HL-60 (cell line): ENCODE measurements around the gene TMPRSS2.

Experiments
- DNase-seq, 2 experiments: peaks; one replicate each; pipeline ENCODE4 v3.0.0-alpha.2; 2010 to 2020; ENCODE audit warnings: low read depth in 1 of 2, low spot score in 1 of 2
- H3K27ac ChIP-seq: fragments of 250-450 bp; sonication (Bioruptor Pico); replicated peaks from 2 replicates; pipeline ENCODE4 v1.5.1; 2020; ENCODE audit warnings: mild to moderate bottlenecking, moderate library complexity
- H3K27me3 ChIP-seq: fragments of 250-450 bp; sonication (Bioruptor Pico); 2 replicates; pipeline ENCODE4 v1.5.1; 2021; ENCODE audit warnings: mild to moderate bottlenecking, moderate library complexity; ENCODE audit not compliant: insufficient read depth, poor library complexity, severe bottlenecking
- H3K4me3 ChIP-seq: replicated peaks from 2 replicates; pipeline ENCODE4 v1.5.1; 2011; ENCODE audit warnings: mild to moderate bottlenecking, control low read depth, low read length; ENCODE audit not compliant: insufficient read depth
- CTCF ChIP-seq: IDR thresholded peaks from one replicate; pipeline ENCODE4 v1.5.1; 2011; ENCODE audit warnings: low read length, control low read depth, inconsistent platforms; ENCODE audit not compliant: insufficient read depth
- GABPA ChIP-seq: IDR thresholded peaks from 2 replicates; pipeline ENCODE4 v1.6.1; 2012; ENCODE audit warnings: low read depth
- POLR2AphosphoS5 ChIP-seq: IDR thresholded peaks from 2 replicates; pipeline ENCODE4 v1.6.1; 2012; ENCODE audit warnings: low read depth
- REST ChIP-seq: IDR thresholded peaks from 2 replicates; pipeline ENCODE4 v1.6.1; 2012; ENCODE audit warnings: low read depth; ENCODE audit not compliant: insufficient replicate concordance
- SPI1 ChIP-seq: IDR thresholded peaks from 2 replicates; pipeline ENCODE4 v1.6.1; 2012; ENCODE audit warnings: low read depth, mild to moderate bottlenecking, borderline replicate concordance

Gene TMPRSS2

GRCh38 chr21:41497788-41498187, 10.2 kb downstream of the TMPRSS2 start:
- Histone ChIP-seq H3K27ac (no peak overlapping the region), H3K27me3 (peaks cover 2% of the 10 kb centered on the region), H3K4me3 (no peak overlapping the region)
- TF ChIP-seq GABPA (no peak), CTCF (no peak), REST (no peak), SPI1 (no peak), POLR2AphosphoS5 (no peak)
- DNase-seq = no peak

- TF ChIP-seq POLR2AphosphoS5 (no peak), REST (no peak), SPI1 (no peak), GABPA (no peak), CTCF (no peak)
- DNase-seq = no peak
- Histone ChIP-seq H3K27me3 (peaks cover 2% of the 10 kb centered on the region), H3K27ac (no peak overlapping the region), H3K4me3 (no peak overlapping the region)
These were observed 10.9 kb downstream of the TMPRSS2 start for GRCh38 chr21:41497008-41497407.

- no peak for DNase-seq
- Histone ChIP-seq H3K27me3 (no peaks in the 10 kb centered on the region), H3K4me3 (no peak overlapping the region), H3K27ac (no peak overlapping the region)
- TF ChIP-seq REST = no peak
- TF ChIP-seq SPI1 = no peak
- TF ChIP-seq POLR2AphosphoS5 = no peak
- no peak for TF ChIP-seq CTCF
- TF ChIP-seq GABPA = no peak
These were observed 13.7 kb downstream of the TMPRSS2 start for GRCh38 chr21:41494242-41494641.
